HepG2 (cell line): ENCODE measurements around the gene PLCB2. TPM values are rescaled to one million over a fixed set of nuclear protein-coding genes. Genes with fewer than 3 reads are reported as not detected.

Experiments used
- CREM ChIP-seq, 2 experiments: sonication (generic) in 1 of 2; formaldehyde crosslinking in 1 of 2; IDR thresholded peaks; 2 replicates each; pipeline versions ENCODE4 v1.4.0 to v1.6.1; 2016 to 2020; ENCODE audit warnings: antibody characterized with exemption in 1 of 2, mild to moderate bottlenecking in 1 of 2, missing genetic modification reagents in 1 of 2
- DPF2 ChIP-seq: sonication (generic); formaldehyde crosslinking; IDR thresholded peaks from 2 replicates; pipeline ENCODE4 v1.4.0; 2020; ENCODE audit warnings: mild to moderate bottlenecking, low read depth, missing genetic modification reagents, borderline replicate concordance
- HOXA7 ChIP-seq: sonication (generic); formaldehyde crosslinking; IDR thresholded peaks from 2 replicates; pipeline ENCODE4 v1.8.1; 2022; ENCODE audit warnings: mild to moderate bottlenecking, missing genetic modification reagents, moderate library complexity
- KMT2A ChIP-seq: sonication (generic); formaldehyde crosslinking; IDR thresholded peaks from 2 replicates; pipeline ENCODE4 v1.4.0; 2020; ENCODE audit warnings: missing genetic modification reagents
- MED1 ChIP-seq: sonication (generic); formaldehyde crosslinking; IDR thresholded peaks from 2 replicates; pipeline ENCODE4 v1.4.0; 2020; ENCODE audit warnings: missing genetic modification reagents
- MXD3 ChIP-seq: IDR thresholded peaks from 2 replicates; pipeline ENCODE4 v1.6.1; 2016; ENCODE audit warnings: mild to moderate bottlenecking, missing biosample characterization, missing genetic modification reagents
- NFAT5 ChIP-seq: sonication (generic); formaldehyde crosslinking; IDR thresholded peaks from 2 replicates; pipeline ENCODE4 v1.4.0; 2020; ENCODE audit warnings: missing genetic modification reagents
- NFYC ChIP-seq: IDR thresholded peaks from 2 replicates; pipeline ENCODE4 v1.6.1; 2016; ENCODE audit warnings: missing genetic modification reagents, missing compliant biosample characterization
- SIX4 ChIP-seq: sonication (generic); formaldehyde crosslinking; IDR thresholded peaks from 2 replicates; pipeline ENCODE4 v1.4.0; 2020; ENCODE audit warnings: missing genetic modification reagents
- SOX13 ChIP-seq, 3 experiments: fragments of 450-650 bp in 1 of 3; sonication (generic) in 1 of 3; formaldehyde crosslinking in 1 of 3; IDR thresholded peaks in 2 of 3; conservative IDR thresholded peaks in 1 of 3; 2 replicates each; pipeline versions ENCODE4 v1.5.0 to v1.6.1; 2016 to 2020; ENCODE audit warnings: antibody characterized with exemption in 1 of 3, mild to moderate bottlenecking in 1 of 3, missing compliant biosample characterization in 1 of 3, missing genetic modification reagents in 1 of 3, moderate library complexity in 1 of 3
- ZNF138 ChIP-seq: sonication (generic); formaldehyde crosslinking; IDR thresholded peaks from 2 replicates; pipeline ENCODE4 v1.5.0; 2020; ENCODE audit warnings: mild to moderate bottlenecking, low read depth, missing genetic modification reagents
- ZNF143 ChIP-seq: sonication (generic); formaldehyde crosslinking; IDR thresholded peaks from 2 replicates; pipeline ENCODE4 v1.4.0; 2020; ENCODE audit warnings: missing genetic modification reagents
- ZNF276 ChIP-seq: sonication (generic); formaldehyde crosslinking; IDR thresholded peaks from 2 replicates; pipeline ENCODE4 v1.4.0; 2020; ENCODE audit warnings: mild to moderate bottlenecking, low read depth, missing genetic modification reagents
- ZNF737 ChIP-seq: sonication (generic); formaldehyde crosslinking; IDR thresholded peaks from 2 replicates; pipeline ENCODE4 v1.5.0; 2020; ENCODE audit warnings: missing genetic modification reagents, mild to moderate bottlenecking, borderline replicate concordance
- polyA plus RNA-seq, 8 experiments: library from polyadenylated mRNA; depleted of rRNA in 3 of 8; stranded (reverse) in 7 of 8; unstranded in 1 of 8; fragments of >200 nt; fragmentation: Illumina TruSeq in 4 of 8; extraction: Trizol in 4 of 8; gene quantifications; 2 replicates each; pipeline versions ENCODE4 v1.2.1 to v1.2.3, GENCODE V29; 2011 to 2016; ENCODE audit warnings: low read depth in 4 of 8, missing spikeins in 1 of 8, mixed read lengths in 1 of 8; ENCODE audit not compliant: insufficient read depth in 1 of 8
- total RNA-seq, 5 experiments: library from RNA; depleted of rRNA; stranded (reverse); fragments of >200 nt; fragmentation: Illumina TruSeq; extraction: Trizol; gene quantifications; 2 replicates each; pipeline ENCODE4 v1.2.3, GENCODE V29; 2016; ENCODE audit warnings: low read depth in 1 of 5
- TF ChIP-seq, protein P1 (sequence below): sonication (generic); formaldehyde crosslinking; IDR thresholded peaks from 2 replicates; pipeline ENCODE4 v1.4.0; 2020; ENCODE audit warnings: missing genetic modification reagents
- TF ChIP-seq, protein P2 (sequence below): sonication (generic); formaldehyde crosslinking; IDR thresholded peaks from 2 replicates; pipeline ENCODE4 v1.4.0; 2020; ENCODE audit warnings: missing genetic modification reagents

Gene PLCB2
- total and polyA plus RNA-seq, 2 of the 13 experiments (the other 11 are each of a cell fraction or from before 2014, with no cell fraction given): 0.11 TPM; not detected in 1

DNA sequence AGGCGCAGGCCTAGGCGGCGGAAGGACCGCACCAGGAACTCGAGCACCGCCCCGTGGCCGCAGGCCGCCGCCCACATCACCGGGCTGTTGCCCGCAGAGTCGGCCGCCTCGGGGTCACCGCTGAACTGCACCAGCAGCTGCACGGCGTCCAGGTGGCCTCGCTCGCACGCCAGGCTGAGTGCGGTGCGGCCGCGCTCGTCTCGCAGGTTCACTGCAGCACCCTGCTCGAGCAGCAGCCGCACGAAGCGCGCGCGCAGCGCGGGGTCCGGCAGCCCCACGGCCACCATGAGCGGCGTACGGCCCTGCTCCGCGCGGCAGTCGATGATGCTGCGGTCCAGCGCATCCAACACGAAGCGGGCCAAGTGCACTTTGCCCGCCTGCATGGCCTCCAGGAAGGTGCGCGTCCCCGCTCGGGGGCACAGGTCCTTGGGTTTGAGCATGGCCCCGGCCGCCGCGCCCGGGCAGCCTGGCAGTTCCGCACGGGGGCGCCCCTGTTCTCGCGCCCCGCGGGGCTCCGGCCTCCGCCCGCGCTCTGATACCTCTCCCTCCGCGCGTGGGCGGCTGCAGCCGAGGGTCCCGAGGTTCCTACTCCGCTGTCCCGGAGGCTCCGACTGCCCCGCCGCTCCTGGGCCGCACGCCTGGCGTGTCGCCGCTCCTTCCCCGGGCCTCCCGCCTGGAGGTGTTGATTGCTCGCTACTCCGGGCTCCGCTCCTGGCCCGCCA is 25.4 kb downstream of the PLCB2 start (continued):
- no peak for TF ChIP-seq ZNF737 (CRISPR knock-in tag)
- TF ChIP-seq, protein P1, sequence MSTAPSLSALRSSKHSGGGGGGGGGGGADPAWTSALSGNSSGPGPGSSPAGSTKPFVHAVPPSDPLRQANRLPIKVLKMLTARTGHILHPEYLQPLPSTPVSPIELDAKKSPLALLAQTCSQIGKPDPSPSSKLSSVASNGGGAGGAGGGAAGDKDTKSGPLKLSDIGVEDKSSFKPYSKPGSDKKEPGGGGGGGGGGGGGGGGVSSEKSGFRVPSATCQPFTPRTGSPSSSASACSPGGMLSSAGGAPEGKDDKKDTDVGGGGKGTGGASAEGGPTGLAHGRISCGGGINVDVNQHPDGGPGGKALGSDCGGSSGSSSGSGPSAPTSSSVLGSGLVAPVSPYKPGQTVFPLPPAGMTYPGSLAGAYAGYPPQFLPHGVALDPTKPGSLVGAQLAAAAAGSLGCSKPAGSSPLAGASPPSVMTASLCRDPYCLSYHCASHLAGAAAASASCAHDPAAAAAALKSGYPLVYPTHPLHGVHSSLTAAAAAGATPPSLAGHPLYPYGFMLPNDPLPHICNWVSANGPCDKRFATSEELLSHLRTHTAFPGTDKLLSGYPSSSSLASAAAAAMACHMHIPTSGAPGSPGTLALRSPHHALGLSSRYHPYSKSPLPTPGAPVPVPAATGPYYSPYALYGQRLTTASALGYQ (CRISPR knock-in tag): no peak; the same call in 1 of the 2 replicates
- TF ChIP-seq ZNF138 (CRISPR knock-in tag): no peak
- no peak for TF ChIP-seq NFYC (CRISPR knock-in tag)
- TF ChIP-seq MED1 (CRISPR knock-in tag): no peak
- TF ChIP-seq, protein P2, sequence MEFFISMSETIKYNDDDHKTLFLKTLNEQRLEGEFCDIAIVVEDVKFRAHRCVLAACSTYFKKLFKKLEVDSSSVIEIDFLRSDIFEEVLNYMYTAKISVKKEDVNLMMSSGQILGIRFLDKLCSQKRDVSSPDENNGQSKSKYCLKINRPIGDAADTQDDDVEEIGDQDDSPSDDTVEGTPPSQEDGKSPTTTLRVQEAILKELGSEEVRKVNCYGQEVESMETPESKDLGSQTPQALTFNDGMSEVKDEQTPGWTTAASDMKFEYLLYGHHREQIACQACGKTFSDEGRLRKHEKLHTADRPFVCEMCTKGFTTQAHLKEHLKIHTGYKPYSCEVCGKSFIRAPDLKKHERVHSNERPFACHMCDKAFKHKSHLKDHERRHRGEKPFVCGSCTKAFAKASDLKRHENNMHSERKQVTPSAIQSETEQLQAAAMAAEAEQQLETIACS (CRISPR knock-in tag): peak; percentile 89
- TF ChIP-seq ZNF276 (CRISPR knock-in tag): 0 out of 2 replicates have a peak, but pooled peaks have one; percentile 17
- TF ChIP-seq MXD3: 0 out of 2 replicates have a peak, but pooled peaks have one; percentile 31
- TF ChIP-seq SOX13 (IDR thresholded peaks at IDR 0.05): no peak
- no peak for TF ChIP-seq SOX13 (CRISPR knock-in tag; conservative IDR thresholded peaks at IDR 0.05 in 1 of 2, IDR thresholded peaks at IDR 0.05 in 1 of 2)
- TF ChIP-seq SIX4: no peak
- TF ChIP-seq NFAT5 (CRISPR knock-in tag): no peak; the same call in none of the 2 replicates
- no peak for TF ChIP-seq ZNF143 (CRISPR knock-in tag)
- no peak for TF ChIP-seq KMT2A (CRISPR knock-in tag)
- no peak for TF ChIP-seq DPF2 (CRISPR knock-in tag)
- no peak for TF ChIP-seq HOXA7 (CRISPR knock-in tag)
- no peak for TF ChIP-seq CREM (IDR thresholded peaks at IDR 0.05)
- TF ChIP-seq CREM (CRISPR knock-in tag; IDR thresholded peaks at IDR 0.05): no peak
